H1 (cell line): ENCODE measurements around the gene SPINT2. TPM values are rescaled to one million over a fixed set of nuclear protein-coding genes. Genes with fewer than 3 reads are reported as not detected.

Experiments
- CTCF ChIA-PET: fragments of 300-600 bp; sonication (Branson Sonifier 250); formaldehyde crosslinking; loops from one replicate; lab custom pipeline; 2021; ENCODE audit not compliant: partially characterized antibody; lab: Charles Lee
- POLR2A ChIA-PET: fragments of 300-600 bp; sonication (Branson Sonifier 250); formaldehyde crosslinking; loops from one replicate; lab custom pipeline; 2021; ENCODE audit warnings: inconsistent platforms; ENCODE audit not compliant: partially characterized antibody; lab: Charles Lee
- DNase-seq, 2 experiments: peaks; one replicate each; pipeline versions ENCODE4 v3.0.0 to v3.0.0-alpha.2; 2010 to 2022; ENCODE audit warnings: low spot score in 2 of 2, low read depth in 1 of 2, mixed read lengths in 1 of 2
- FAIRE-seq: peaks from 2 replicates; lab custom pipeline; 2011; peaks lifted over from hg19 to GRCh38; lab: Jason Lieb, UNC
- H2AFZ ChIP-seq: 2 replicates; pipeline ENCODE4 v1.8.1; 2012; ENCODE audit warnings: low read length, inconsistent platforms
- H2AK5ac ChIP-seq: 2 replicates; pipeline ENCODE4 v1.6.1; 2013; ENCODE audit warnings: low read depth, low read length
- H2BK120ac ChIP-seq: replicated peaks from 2 replicates; pipeline ENCODE3; 2013; ENCODE audit warnings: low read depth, low read length, inconsistent platforms
- H2BK12ac ChIP-seq: 2 replicates; pipeline ENCODE4 v1.6.1; 2013; ENCODE audit warnings: low read depth, low read length
- H2BK15ac ChIP-seq: 2 replicates; pipeline ENCODE4 v1.6.1; 2013; ENCODE audit warnings: low read length
- H2BK20ac ChIP-seq: 2 replicates; pipeline ENCODE4 v1.6.1; 2013; ENCODE audit warnings: low read length
- H2BK5ac ChIP-seq: 2 replicates; pipeline ENCODE4 v1.6.1; 2013; ENCODE audit warnings: low read depth, low read length
- H3K14ac ChIP-seq: 2 replicates; pipeline ENCODE4 v1.6.1; 2013; ENCODE audit warnings: inconsistent platforms; ENCODE audit not compliant: insufficient read length
- H3K18ac ChIP-seq: 2 replicates; pipeline ENCODE4 v1.6.1; 2013; ENCODE audit warnings: low read length; ENCODE audit errors: extremely low read depth
- H3K23ac ChIP-seq: 2 replicates; pipeline ENCODE4 v1.6.1; 2013; ENCODE audit warnings: inconsistent platforms; ENCODE audit not compliant: insufficient read length
- H3K23me2 ChIP-seq: 2 replicates; pipeline ENCODE4 v1.6.1; 2013; ENCODE audit warnings: low read depth, low read length
- H3K27ac ChIP-seq: 2 replicates; pipeline ENCODE4 v1.6.1; 2011; ENCODE audit warnings: low read depth, low read length, inconsistent platforms
- H3K27me3 ChIP-seq, 4 experiments: replicated peaks in 1 of 4; 1 replicate in 1 of 4; 2 replicates in 3 of 4; pipeline versions ENCODE4 v1.6.1 to v1.8.1; 2011 to 2013; ENCODE audit warnings: low read length in 3 of 4, mild to moderate bottlenecking in 3 of 4, inconsistent platforms in 2 of 4, mixed read lengths in 2 of 4, moderate library complexity in 1 of 4; ENCODE audit not compliant: control insufficient read depth in 3 of 4, insufficient read depth in 3 of 4; ENCODE audit errors: extremely low read depth in 1 of 4
- H3K36me3 ChIP-seq, 4 experiments: 2 replicates each; pipeline versions ENCODE4 v1.6.1 to v1.8.1; 2011 to 2013; ENCODE audit warnings: mild to moderate bottlenecking in 4 of 4, low read length in 3 of 4, moderate library complexity in 2 of 4, control low read depth in 1 of 4, inconsistent platforms in 1 of 4; ENCODE audit not compliant: insufficient read depth in 4 of 4, control insufficient read depth in 2 of 4
- H3K4ac ChIP-seq: replicated peaks from 2 replicates; pipeline ENCODE3; 2013; ENCODE audit warnings: low read length, low read depth, mixed read lengths, inconsistent platforms; ENCODE audit not compliant: insufficient read length
- H3K4me1 ChIP-seq, 4 experiments: replicated peaks in 1 of 4; 1 replicate in 1 of 4; 2 replicates in 3 of 4; pipeline versions ENCODE4 v1.6.1 to v1.8.1; 2011 to 2013; ENCODE audit warnings: low read length in 3 of 4, inconsistent platforms in 2 of 4, mixed read lengths in 1 of 4; ENCODE audit not compliant: insufficient read depth in 4 of 4, control insufficient read depth in 3 of 4
- H3K4me2 ChIP-seq, 2 experiments: 2 replicates each; pipeline versions ENCODE4 v1.6.1 to v1.8.1; 2011 to 2013; ENCODE audit warnings: low read depth in 2 of 2, low read length in 2 of 2, control low read depth in 1 of 2, inconsistent platforms in 1 of 2, mild to moderate bottlenecking in 1 of 2; ENCODE audit not compliant: insufficient read depth in 1 of 2
- H3K4me3 ChIP-seq, 4 experiments: fragments of 200-600, 300-600 bp in 1 of 4; sonication (generic), shearing (Covaris generic), sonication (Bioruptor Twin) in 1 of 4; 2 replicates each; pipeline versions ENCODE4 v1.5.1 to v1.8.1; 2011 to 2016; ENCODE audit warnings: low read length in 4 of 4, low read depth in 3 of 4, control low read depth in 2 of 4, inconsistent platforms in 2 of 4, mild to moderate bottlenecking in 2 of 4, mixed read lengths in 1 of 4, moderate library complexity in 1 of 4; ENCODE audit not compliant: insufficient read depth in 2 of 4; ENCODE audit errors: extremely low read depth in 1 of 4
- H3K56ac ChIP-seq: replicated peaks from 2 replicates; pipeline ENCODE3; 2013; ENCODE audit warnings: low read depth, mild to moderate bottlenecking, mixed read lengths, low read length, inconsistent platforms; ENCODE audit not compliant: insufficient read length
- H3K79me1 ChIP-seq: 2 replicates; pipeline ENCODE4 v1.6.1; 2013; ENCODE audit warnings: low read depth, low read length, control low read depth
- H3K79me2 ChIP-seq, 2 experiments: 2 replicates each; pipeline versions ENCODE4 v1.6.1 to v1.8.1; 2012 to 2013; ENCODE audit warnings: low read length in 2 of 2, mild to moderate bottlenecking in 2 of 2, inconsistent platforms in 1 of 2; ENCODE audit not compliant: insufficient read depth in 2 of 2, control insufficient read depth in 1 of 2
- H3K9ac ChIP-seq, 4 experiments: replicated peaks in 1 of 4; 1 replicate in 1 of 4; 2 replicates in 3 of 4; pipeline versions ENCODE4 v1.6.1 to v1.8.1; 2011 to 2013; ENCODE audit warnings: low read depth in 3 of 4, low read length in 3 of 4, control low read depth in 2 of 4, mild to moderate bottlenecking in 2 of 4, moderate library complexity in 2 of 4, inconsistent platforms in 1 of 4; ENCODE audit errors: extremely low read depth in 1 of 4
- H3K9me3 ChIP-seq, 2 experiments: 2 replicates each; pipeline versions ENCODE4 v1.6.1 to v1.8.1; 2012 to 2013; ENCODE audit warnings: mild to moderate bottlenecking in 2 of 2, moderate library complexity in 2 of 2, control low read depth in 1 of 2, inconsistent platforms in 1 of 2, low read depth in 1 of 2, low read length in 1 of 2, mixed read lengths in 1 of 2; ENCODE audit not compliant: insufficient read depth in 2 of 2
- H4K20me1 ChIP-seq, 2 experiments: replicated peaks in 1 of 2; 2 replicates each; pipeline versions ENCODE3 to v1.8.1; 2011 to 2013; ENCODE audit warnings: inconsistent platforms in 2 of 2, low read length in 2 of 2, mild to moderate bottlenecking in 1 of 2; ENCODE audit not compliant: insufficient read depth in 2 of 2, control insufficient read depth in 1 of 2
- H4K5ac ChIP-seq: 2 replicates; pipeline ENCODE4 v1.6.1; 2013; ENCODE audit warnings: low read length, low read depth, mixed read lengths, inconsistent platforms; ENCODE audit not compliant: insufficient read length
- H4K8ac ChIP-seq: 2 replicates; pipeline ENCODE4 v1.8.0; 2013; ENCODE audit warnings: mild to moderate bottlenecking, moderate library complexity, low read length, inconsistent platforms; ENCODE audit not compliant: insufficient read depth; ENCODE audit errors: extremely low read depth
- H4K91ac ChIP-seq: replicated peaks from 2 replicates; pipeline ENCODE3; 2013; ENCODE audit warnings: low read length, mixed read lengths, inconsistent platforms; ENCODE audit not compliant: insufficient read length
- CEBPB ChIP-seq: IDR thresholded peaks from 2 replicates; pipeline ENCODE4 v1.6.1; 2012; ENCODE audit warnings: low read depth, low read length
- CREB1 ChIP-seq: IDR thresholded peaks from 2 replicates; pipeline ENCODE4 v1.6.1; 2012; ENCODE audit warnings: inconsistent platforms
- GTF2F1 ChIP-seq: IDR thresholded peaks from 2 replicates; pipeline ENCODE4 v1.6.1; 2012; ENCODE audit warnings: low read depth, low read length, improper control_type of control experiment, borderline replicate concordance
- HDAC6 ChIP-seq: IDR thresholded peaks from one replicate; pipeline ENCODE4 v1.7.1; 2012; ENCODE audit warnings: low read depth, mild to moderate bottlenecking, inconsistent platforms, low read length, moderate library complexity
- JUN ChIP-seq: IDR thresholded peaks from 2 replicates; pipeline ENCODE4 v1.6.1; 2011; ENCODE audit warnings: low read depth, mild to moderate bottlenecking, improper control_type of control experiment, low read length
- KDM5A ChIP-seq: fragments of 200-600 bp; IDR thresholded peaks from 2 replicates; pipeline ENCODE4 v1.7.1; 2012; ENCODE audit warnings: mild to moderate bottlenecking, low read length, inconsistent platforms, mixed read lengths
- MAFK ChIP-seq: IDR thresholded peaks from 2 replicates; pipeline ENCODE4 v1.6.1; 2012; ENCODE audit warnings: low read depth, mild to moderate bottlenecking, improper control_type of control experiment, low read length
- PHF8 ChIP-seq: fragments of 200-600 bp; sonication (generic); conservative IDR thresholded peaks from 2 replicates; pipeline ENCODE4 v1.7.1; 2012; ENCODE audit warnings: low read depth, mild to moderate bottlenecking, inconsistent platforms, low read length, moderate library complexity
- POU5F1 ChIP-seq: IDR thresholded peaks from 2 replicates; pipeline ENCODE4 v1.6.1; 2011; ENCODE audit warnings: low read depth, mild to moderate bottlenecking, low read length, moderate library complexity
- SAP30 ChIP-seq: fragments of 300-600 bp; sonication (generic); IDR thresholded peaks from 2 replicates; pipeline ENCODE4 v1.7.1; 2012; ENCODE audit warnings: low read length, moderate library complexity, mild to moderate bottlenecking, inconsistent platforms; ENCODE audit not compliant: insufficient read depth, insufficient replicate concordance
- SIN3A ChIP-seq, 2 experiments: IDR thresholded peaks in 1 of 2; conservative IDR thresholded peaks in 1 of 2; 2 replicates each; pipeline ENCODE4 v1.6.1; 2011 to 2012; ENCODE audit warnings: low read length in 2 of 2, improper control_type of control experiment in 1 of 2, low read depth in 1 of 2, mild to moderate bottlenecking in 1 of 2
- SIRT6 ChIP-seq: IDR thresholded peaks from one replicate; pipeline ENCODE4 v1.7.1; 2012; ENCODE audit warnings: low read length, inconsistent platforms
- SUZ12 ChIP-seq: fragments of 200-600 bp; sonication (generic); IDR thresholded peaks from 2 replicates; pipeline ENCODE4 v1.6.1; 2012; ENCODE audit warnings: mild to moderate bottlenecking, inconsistent platforms, low read length, moderate library complexity, mixed read lengths
- TCF12 ChIP-seq: IDR thresholded peaks from 2 replicates; pipeline ENCODE4 v1.6.1; 2011; ENCODE audit warnings: low read depth, mild to moderate bottlenecking, low read length
- TEAD4 ChIP-seq: IDR thresholded peaks from 2 replicates; pipeline ENCODE4 v1.6.1; 2012; ENCODE audit warnings: low read depth, low read length, inconsistent platforms, mixed read lengths
- WGBS, 2 experiments: shearing (Covaris generic) in 1 of 2; methylation state at CpG; one replicate each; pipeline versions ENCODE4 v1.1.6 to v1.1.7; 2013 to 2015; ENCODE audit warnings: low lambda C conversion rate in 2 of 2, mixed read lengths in 2 of 2, inconsistent platforms in 1 of 2, low coverage in 1 of 2, missing lambda C conversion rate in 1 of 2; ENCODE audit not compliant: insufficient replicate concordance in 2 of 2, insufficient coverage in 1 of 2, insufficient read length in 1 of 2; ENCODE audit errors: extremely low coverage in 1 of 2, missing lambda C conversion rate in 1 of 2; 5-methylcytosine and 5-hydroxymethylcytosine counted together
- polyA plus RNA-seq, 7 experiments: library from polyadenylated mRNA; depleted of rRNA in 3 of 7; stranded (reverse) in 5 of 7; unstranded in 2 of 7; fragments of >200 nt in 5 of 7; fragments of 200-250 nt in 2 of 7; gene quantifications; 1 replicate in 5 of 7; 2 replicates in 1 of 7; 4 replicates in 1 of 7; pipeline versions ENCODE4 v1.2.1 to v1.2.3, GENCODE V29; 2011 to 2013; ENCODE audit warnings: missing spikeins in 2 of 7, mixed read lengths in 2 of 7
- total RNA-seq: library from RNA; stranded (reverse); fragmentation: NEBNext Ultra II Directional; extraction: Animal tissue kit (Norgen Biotek cat#: 25700); gene quantifications from 2 replicates; pipeline ENCODE4 v1.2.1, GENCODE V29; 2021

Gene SPINT2
- total and polyA plus RNA-seq, 2 of the 8 experiments (the other 6 are each of a cell fraction or from before 2014, with no cell fraction given): 294 to 296 TPM

- no peak for DNase-seq
- Histone ChIP-seq H3K27ac (no peak overlapping the region), H3K23ac (no peak overlapping the region), H3K23me2 (no peaks in the 10 kb centered on the region), H3K27me3 (peaks cover 0 to 3% (median under 1%) of the 10 kb centered on the region in 4 experiments; a peak in 3 of 7 replicates), H3K36me3 (no peaks in the 10 kb centered on the region), H4K91ac (no peak overlapping the region), H3K9ac (0 out of 7 replicates have a peak overlapping the region, but pooled peaks of 1 of the 4 experiments have one; percentile 19), H3K4me1 (peaks cover 0 to 3% (median 0%) of the 10 kb centered on the region in 4 experiments; a peak in 2 of 7 replicates), H3K4ac (no peak overlapping the region), H2BK12ac (no peak overlapping the region), H2BK120ac (no peak overlapping the region), H3K79me2 (no peaks in the 10 kb centered on the region), H2AK5ac (no peak overlapping the region), H4K20me1 (no peaks in the 10 kb centered on the region), H3K4me3 (no peak overlapping the region), H3K14ac (no peak overlapping the region), H3K79me1 (no peaks in the 10 kb centered on the region), H3K9me3 (no peaks in the 10 kb centered on the region), H4K8ac (no peak overlapping the region), H2BK15ac (no peak overlapping the region), H2AFZ (no peak overlapping the region), H3K18ac (no peak overlapping the region), H4K5ac (no peak overlapping the region), H3K4me2 (no peak overlapping the region), H2BK5ac (no peak overlapping the region), H2BK20ac (no peak overlapping the region), H3K56ac (no peak overlapping the region)
- FAIRE-seq: no peak
- ChIA-PET CTCF (interaction anchor here (0.6 to 6.5 kb wide), 37 partner anchors 10 to 337 kb away, joined by 3 to 45 read pairs (median 5); partner anchors contain the start of genes CATSPERG, DPF1 and PPP1R14A), POLR2A (interaction anchor here (0.6 to 2.1 kb wide), 6 partner anchors 17 to 328 kb away, joined by 3 to 10 read pairs (median 6); partner anchors contain the start of genes PPP1R14A and WDR87)
- TF ChIP-seq TCF12 (no peak), SIN3A (conservative IDR thresholded peaks at IDR 0.05 in 1 of 2, IDR thresholded peaks at IDR 0.05 in 1 of 2; ENCODE audit: low read depth in 1 of 2, low read length in 2 of 2) (no peak), TEAD4 (no peak), JUN (no peak), MAFK (no peak), GTF2F1 (no peak), CREB1 (no peak), SIRT6 (no peak), KDM5A (no peak), CEBPB (no peak), SUZ12 (no peak), HDAC6 (no peak), POU5F1 (no peak), SAP30 (no peak), PHF8 (no peak)
- 100% methylated on average over 4 of the region's 4 CpGs; no CpG with 5 or more reads in 1 of the 2 experiments for WGBS, 2 experiments
These were observed 29.8 kb upstream of the SPINT2 start for GRCh38 chr19:38234615-38235014.
